Spleen (tissue), 11 donors: ENCODE measurements around the gene ALKBH5. TPM values are rescaled to one million over a fixed set of nuclear protein-coding genes. Genes with fewer than 3 reads are reported as not detected.
A peak's percentile ranks its signal among the peaks of the same experiment; 100 is the strongest.

Experiments
- DNase-seq: peaks from one replicate; pipeline ENCODE4 v3.0.0-alpha.2; 2020
- H3K27ac ChIP-seq, 8 donors: fragments of 200-600 bp; sonication (generic) in 7 of 8; 1 replicate in 4 of 8; 2 replicates in 4 of 8; pipeline versions ENCODE4 v1.5.0 to v1.8.0; 2016 to 2021; ENCODE audit warnings: inconsistent platforms in 4 of 8, mild to moderate bottlenecking in 4 of 8, moderate library complexity in 1 of 8
- H3K27me3 ChIP-seq, 7 donors: fragments of 200-600 bp; sonication (generic) in 6 of 7; replicated peaks in 1 of 7; 1 replicate in 4 of 7; 2 replicates in 3 of 7; pipeline versions ENCODE4 v1.5.0 to v1.8.0; 2016 to 2021; ENCODE audit warnings: inconsistent platforms in 3 of 7, mild to moderate bottlenecking in 1 of 7
- H3K36me3 ChIP-seq, 6 donors: fragments of 200-600 bp; sonication (generic) in 5 of 6; 1 replicate in 4 of 6; 2 replicates in 2 of 6; pipeline versions ENCODE4 v1.5.0 to v1.8.0; 2016 to 2021; ENCODE audit warnings: inconsistent platforms in 2 of 6
- H3K4me1 ChIP-seq, 6 donors: fragments of 200-600 bp; sonication (generic) in 5 of 6; 1 replicate in 3 of 6; 2 replicates in 3 of 6; pipeline versions ENCODE4 v1.5.0 to v1.8.0; 2016 to 2021; ENCODE audit warnings: inconsistent platforms in 3 of 6
- H3K4me3 ChIP-seq, 8 donors: fragments of 200-600 bp; sonication (generic) in 7 of 8; 1 replicate in 4 of 8; 2 replicates in 4 of 8; pipeline versions ENCODE4 v1.5.0 to v1.8.0; 2016 to 2021; ENCODE audit warnings: inconsistent platforms in 4 of 8, mild to moderate bottlenecking in 4 of 8, moderate library complexity in 2 of 8
- H3K9me3 ChIP-seq, 8 donors: fragments of 200-600 bp; sonication (generic) in 7 of 8; 1 replicate in 4 of 8; 2 replicates in 4 of 8; pipeline versions ENCODE4 v1.5.0 to v1.8.0; 2016 to 2021; ENCODE audit warnings: inconsistent platforms in 4 of 8
- CTCF ChIP-seq, 11 experiments: fragments of 200-600 bp in 7 of 11; fragments of 450-650 bp in 4 of 11; sonication (generic) in 4 of 11; IDR thresholded peaks in 8 of 11; conservative IDR thresholded peaks in 3 of 11; 1 replicate in 7 of 11; 2 replicates in 4 of 11; pipeline versions ENCODE4 v1.4.0 to v1.8.0; 2016 to 2021; ENCODE audit warnings: antibody characterized with exemption in 11 of 11, inconsistent platforms in 4 of 11, mild to moderate bottlenecking in 1 of 11
- POLR2A ChIP-seq, 3 donors: fragments of 450-650 bp; IDR thresholded peaks; one replicate each; pipeline ENCODE4 v1.5.1; 2017; ENCODE audit warnings: antibody characterized with exemption in 3 of 3, mild to moderate bottlenecking in 1 of 3
- POLR2AphosphoS5 ChIP-seq, 3 donors: sonication (generic); formaldehyde crosslinking; IDR thresholded peaks; one replicate each; pipeline ENCODE4 v1.5.1; 2017; ENCODE audit warnings: antibody characterized with exemption in 3 of 3
- WGBS, 5 donors: extraction: QIAGEN DNeasy Blood & Tissue Kit in 3 of 5; methylation state at CpG; one replicate each; pipeline versions ENCODE4 v1.1.5 to v1.1.7; 2013 to 2018; 5-methylcytosine and 5-hydroxymethylcytosine counted together
- intact Hi-C: fragments of 100-400 bp; cut with DNase I; formaldehyde crosslinking; loops from one replicate; pipeline ENCODE4 v1.15.0; 2023; ENCODE audit warnings: low total_unique reads
- polyA plus RNA-seq, 3 donors: library from polyadenylated mRNA; stranded (reverse); fragments of 200-250 nt; gene quantifications; one replicate each; pipeline ENCODE4 v1.2.1, GENCODE V29; 2013
- total RNA-seq, 7 donors: library from RNA; depleted of rRNA in 3 of 7; stranded (reverse); fragments of >200 nt in 3 of 7; fragmentation: NEBNext Ultra II Directional in 4 of 7; extraction: Animal tissue kit (Norgen Biotek cat#: 25700) in 4 of 7; gene quantifications; one replicate each; pipeline versions ENCODE4 v1.1.0 to v1.2.1, GENCODE V29; 2016 to 2021
- donor health status: healthy with polysubstance abuse.
- donor health status: DM: no; HTN: no; CAD: no; lungs with moderate emphysema.
- donor health status: DM: no; HTN: no; CAD: no.
- donor health status: Bipolar disorder and iron deficiency.
- donor health status: healthy.
- donor health status: DM: no; HTN: no; CAD: no.
- donor health status: DM: yes; HTN: yes; CAD: no.

The ALKBH5 gene
- total and polyA plus RNA-seq, 10 donors: 27.1 to 120 (median 94.3) TPM

GRCh38 chr17:18139092-18139491 is 44.5 kb upstream of the ALKBH5 start:
- Histone ChIP-seq H3K27ac (no peak overlapping the region), H3K27me3 (peaks cover 0 to 48% (median 0%) of the 10 kb centered on the region in 7 donors), H3K9me3 (no peaks in the 10 kb centered on the region), H3K4me3 (no peak overlapping the region), H3K36me3 (no peaks in the 10 kb centered on the region), H3K4me1 (peaks cover 0 to 11% (median 3%) of the 10 kb centered on the region in 6 donors)
- intact Hi-C loops: no loop called here
- no peak for DNase-seq
- no peak for TF ChIP-seq POLR2AphosphoS5 (IDR thresholded peaks at IDR 0.05)
- no peak for TF ChIP-seq POLR2A (IDR thresholded peaks at IDR 0.05)
- TF ChIP-seq CTCF (IDR thresholded peaks at IDR 0.05 in 8 of 11, conservative IDR thresholded peaks at IDR 0.05 in 3 of 11): no peak
- WGBS, 5 donors: 84 to 97% (median 91%) methylated on average over 2 of the region's 2 CpGs

DNA sequence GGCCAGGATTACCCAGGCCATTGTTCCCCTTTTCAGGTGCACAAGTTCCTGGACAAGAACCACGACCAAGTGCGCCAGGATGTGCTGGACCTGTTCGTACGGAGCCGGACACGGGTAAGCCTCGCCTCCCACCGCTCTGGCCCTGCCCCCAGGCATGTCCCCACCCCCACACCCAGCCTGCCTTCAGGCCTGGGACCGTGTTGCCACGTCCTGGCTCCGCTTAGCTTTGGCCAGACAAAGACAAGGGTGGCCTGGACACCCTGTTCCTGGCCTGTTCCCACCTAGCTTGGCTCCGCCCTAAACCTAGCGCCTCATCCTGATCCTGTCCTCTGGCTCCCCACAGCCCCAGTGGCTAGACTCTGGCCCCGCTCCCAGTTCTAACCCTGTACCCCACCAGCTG is 44.1 kb upstream of the ALKBH5 start:
- peak in 1 of 3 donors; percentile 6 for TF ChIP-seq POLR2AphosphoS5 (IDR thresholded peaks at IDR 0.05)
- no peak for TF ChIP-seq POLR2A (IDR thresholded peaks at IDR 0.05)
- TF ChIP-seq CTCF (IDR thresholded peaks at IDR 0.05 in 8 of 11, conservative IDR thresholded peaks at IDR 0.05 in 3 of 11): no peak
- DNase-seq: no peak
- WGBS, 5 donors: 70 to 83% (median 77%) methylated on average over 14 of the region's 14 CpGs

GRCh38 chr17:18139949-18140348 is 43.7 kb upstream of the ALKBH5 start:
- no peak overlapping the region for H3K4me3 ChIP-seq
- H3K27ac ChIP-seq: no peak overlapping the region
- no peak for DNase-seq
- H3K27me3 ChIP-seq: peaks cover 0 to 50% (median 0%) of the 10 kb centered on the region in 7 donors
- 55 to 77% (median 72%) methylated on average over 3 of the region's 3 CpGs for WGBS, 5 donors
- no peaks in the 10 kb centered on the region for H3K9me3 ChIP-seq
- H3K4me1 ChIP-seq: peaks cover 0 to 11% (median 3%) of the 10 kb centered on the region in 6 donors
- H3K36me3 ChIP-seq: no peaks in the 10 kb centered on the region
- intact Hi-C loops: loop anchor here (5.0 kb wide), 1 partner anchor 77 kb away; no protein-coding TSS in a partner anchor
- TF ChIP-seq POLR2A (IDR thresholded peaks at IDR 0.05) (no peak), CTCF (IDR thresholded peaks at IDR 0.05 in 8 of 11, conservative IDR thresholded peaks at IDR 0.05 in 3 of 11) (no peak)

More for the DNA sequence above, 44.1 kb upstream of the ALKBH5 start:
- Histone ChIP-seq H3K27ac (no peak overlapping the region), H3K36me3 (no peaks in the 10 kb centered on the region), H3K9me3 (no peaks in the 10 kb centered on the region), H3K27me3 (peaks cover 0 to 50% (median 0%) of the 10 kb centered on the region in 7 donors), H3K4me1 (peaks cover 0 to 11% (median 3%) of the 10 kb centered on the region in 6 donors), H3K4me3 (no peak overlapping the region)
- intact Hi-C loops: no loop called here

- Histone ChIP-seq H3K9me3 (no peaks in the 10 kb centered on the region), H3K27ac (no peak overlapping the region), H3K27me3 (peaks cover 0 to 50% (median 0%) of the 10 kb centered on the region in 7 donors), H3K36me3 (no peaks in the 10 kb centered on the region), H3K4me3 (no peak overlapping the region), H3K4me1 (peaks cover 0 to 11% (median 3%) of the 10 kb centered on the region in 6 donors)
- WGBS, 5 donors: 67 to 89% (median 87%) methylated on average over 3 of the region's 3 CpGs
- DNase-seq: no peak
- no peak for TF ChIP-seq POLR2A (IDR thresholded peaks at IDR 0.05)
- no peak for TF ChIP-seq CTCF (IDR thresholded peaks at IDR 0.05 in 8 of 11, conservative IDR thresholded peaks at IDR 0.05 in 3 of 11)
- TF ChIP-seq POLR2AphosphoS5 (IDR thresholded peaks at IDR 0.05): no peak
- intact Hi-C loops: loop anchor here (5.0 kb wide), 1 partner anchor 77 kb away; no protein-coding TSS in a partner anchor
These were observed 43.0 kb upstream of the ALKBH5 start for GRCh38 chr17:18140648-18141047.
